ENCODE results near the gene CHPF.

The CHPF gene

DNA sequence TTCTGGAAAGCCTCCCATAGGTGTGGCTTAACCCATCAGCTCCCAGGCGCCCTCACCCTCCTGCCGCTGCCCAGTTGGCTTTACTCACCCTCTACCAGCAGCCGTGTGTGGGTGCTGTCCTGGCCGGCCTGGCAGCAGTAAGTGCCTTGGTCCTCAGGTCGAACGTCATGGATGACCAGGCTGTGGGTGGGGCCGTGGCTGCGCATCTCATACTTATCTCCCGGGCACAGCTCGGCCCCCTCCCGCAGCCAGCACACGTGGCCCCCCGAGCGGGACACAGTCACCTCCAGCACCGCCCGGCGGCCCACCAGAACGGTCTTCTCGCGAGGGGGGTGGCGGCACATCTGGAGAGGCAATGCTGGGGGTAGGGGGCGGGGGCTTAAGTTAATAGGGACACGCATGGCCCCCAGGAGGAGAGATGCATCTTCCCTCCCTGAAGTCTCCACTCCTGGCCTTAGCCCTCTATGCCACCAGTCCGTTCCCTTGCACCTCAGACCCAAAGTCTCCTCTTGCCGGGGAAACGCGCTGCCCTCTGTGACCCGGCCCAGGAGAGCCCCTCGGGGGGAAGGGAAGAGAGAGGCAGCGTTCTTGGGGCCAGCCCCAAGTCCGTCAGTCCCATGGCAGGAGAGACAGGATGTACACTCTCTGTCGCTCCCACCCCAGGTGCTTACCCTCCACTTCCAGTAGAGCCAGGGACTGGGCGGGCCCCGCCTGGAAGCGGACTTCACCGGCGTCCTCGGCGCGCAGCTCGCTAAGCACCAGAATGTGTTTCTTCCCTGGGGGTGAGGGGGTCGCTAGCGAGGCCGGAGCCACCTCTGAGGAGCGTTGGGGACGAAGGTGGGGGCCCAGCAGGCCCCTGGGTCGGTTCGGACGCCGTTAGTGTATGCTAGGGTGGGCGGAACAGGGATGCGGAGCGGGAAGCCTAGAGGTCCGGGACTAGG lies 8.1 kb upstream of the CHPF start:
- DNase-seq, result no peak

DNA sequence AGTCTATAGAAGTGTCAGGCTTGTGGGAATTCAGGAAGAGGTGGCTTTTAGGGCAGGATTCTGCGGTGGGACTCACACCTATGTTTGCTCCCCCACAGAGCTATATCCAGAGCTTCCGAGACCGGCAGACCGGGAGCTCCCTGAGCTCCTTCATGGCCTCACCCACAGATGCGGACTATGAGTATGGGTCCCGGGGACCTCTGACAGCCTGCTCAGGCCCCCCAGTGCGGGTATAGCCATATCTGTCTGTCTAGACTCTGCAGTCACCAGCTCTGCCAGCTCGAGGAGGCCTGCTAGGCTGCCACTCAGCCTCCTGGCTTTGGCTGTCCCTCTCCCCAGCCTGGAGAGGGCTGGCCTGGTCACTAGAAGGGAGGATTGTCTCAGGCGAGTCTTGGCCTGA lies 6.0 kb upstream of the CHPF start:
- no peak for DNase-seq

DNA sequence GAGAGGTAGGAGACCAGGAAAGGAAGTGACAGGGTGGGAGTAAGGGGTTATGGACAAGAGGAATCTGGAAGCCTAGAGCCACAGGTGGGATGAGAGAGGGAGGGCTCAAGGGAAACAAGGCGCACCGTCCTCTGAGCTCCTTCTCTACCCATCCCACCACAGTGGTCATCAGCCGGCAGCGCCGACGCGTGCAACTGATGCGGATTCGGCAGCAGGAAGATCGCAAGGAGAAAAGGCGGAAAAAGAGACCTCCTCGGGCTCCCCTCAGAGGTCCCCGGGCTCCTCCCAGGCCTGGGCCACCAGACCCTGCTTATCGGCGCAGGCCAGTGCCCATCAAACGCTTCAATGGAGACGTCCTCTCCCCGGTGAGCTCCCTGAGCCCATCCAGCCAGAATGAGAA lies 5.4 kb upstream of the CHPF start:
- DNase-seq, result no peak

DNA sequence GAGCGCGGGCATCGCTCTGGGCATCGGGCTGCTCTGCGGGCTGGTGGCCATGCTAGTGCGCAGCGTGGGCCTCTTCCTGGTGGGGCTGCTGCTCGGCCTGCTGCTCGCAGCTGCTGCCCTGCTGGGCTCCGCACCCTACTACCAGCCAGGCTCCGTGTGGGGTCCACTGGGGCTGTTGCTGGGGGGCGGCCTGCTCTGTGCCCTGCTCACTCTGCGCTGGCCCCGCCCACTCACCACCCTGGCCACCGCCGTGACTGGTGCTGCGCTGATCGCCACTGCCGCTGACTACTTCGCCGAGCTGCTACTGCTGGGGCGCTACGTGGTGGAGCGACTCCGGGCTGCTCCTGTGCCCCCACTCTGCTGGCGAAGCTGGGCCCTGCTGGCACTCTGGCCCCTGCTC lies 4.0 kb upstream of the CHPF start:
- no peak for DNase-seq

DNA sequence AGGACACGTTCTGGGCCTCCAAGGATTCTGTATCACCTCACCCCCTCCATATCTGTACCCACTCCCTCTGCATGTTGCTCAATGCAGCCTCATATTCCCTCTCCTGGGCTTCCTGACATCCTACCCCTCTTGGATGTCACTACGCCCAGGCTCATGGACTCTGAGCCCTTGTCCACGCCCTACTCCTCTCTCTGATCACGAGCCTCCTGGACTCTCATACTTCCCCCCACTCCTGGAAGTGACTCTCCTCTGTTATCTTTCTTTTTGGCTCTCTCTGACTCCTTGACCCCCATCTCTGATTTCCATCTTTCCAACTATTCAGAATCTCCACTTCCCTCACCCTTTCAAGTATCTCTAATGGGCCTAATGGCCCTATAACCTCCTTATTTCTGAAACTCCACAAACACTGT lies 2.3 kb upstream of the CHPF start:
- no peak for DNase-seq

DNA sequence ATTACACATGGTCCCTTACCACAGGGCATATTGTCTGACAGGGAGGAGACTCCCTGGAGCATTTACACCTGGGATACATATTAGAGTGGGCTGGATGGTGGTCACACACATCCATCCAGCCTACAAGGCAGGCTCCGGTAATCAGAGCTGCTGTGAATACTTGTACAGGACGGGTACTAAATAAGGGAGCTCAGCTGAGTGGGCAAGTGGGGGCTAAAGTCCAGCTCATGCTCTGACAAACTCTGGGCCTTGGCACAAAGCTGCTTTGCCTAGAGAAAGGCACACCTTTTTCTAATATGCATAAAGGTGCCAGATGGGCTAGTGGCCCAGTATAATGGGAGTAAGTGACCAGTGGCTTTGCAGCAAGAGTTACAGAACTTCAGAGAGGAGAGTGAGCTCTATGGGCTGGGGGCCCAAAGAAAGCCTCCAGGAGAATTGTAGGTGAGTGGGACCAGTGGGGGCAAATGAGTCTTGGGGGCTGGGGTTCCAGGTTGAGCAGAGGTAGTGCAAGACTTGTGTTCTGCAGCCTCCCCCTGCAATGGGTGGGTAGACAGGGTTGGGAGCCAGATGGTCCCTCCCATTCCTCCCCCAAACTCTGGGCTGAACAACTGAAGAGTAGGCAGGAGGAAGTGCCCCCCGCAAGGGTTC lies 1.8 kb upstream of the CHPF start:
- no peak for DNase-seq

DNA sequence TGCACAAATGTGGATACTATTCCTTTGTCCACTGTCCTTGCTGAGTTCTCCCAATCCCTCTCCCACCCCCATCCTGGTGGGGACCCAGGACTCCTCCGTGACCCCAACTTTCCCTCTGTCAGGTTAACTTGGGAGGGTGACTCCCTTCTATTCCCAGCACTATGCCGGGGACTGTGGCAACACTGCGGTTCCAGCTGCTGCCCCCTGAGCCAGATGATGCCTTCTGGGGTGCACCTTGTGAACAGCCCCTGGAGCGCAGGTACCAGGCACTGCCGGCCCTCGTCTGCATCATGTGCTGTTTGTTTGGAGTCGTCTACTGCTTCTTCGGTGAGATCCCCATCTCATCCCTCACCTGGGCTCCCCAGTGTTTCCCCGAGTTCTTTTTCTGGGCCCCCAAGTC lies 958 bp upstream of the CHPF start:
- no peak for DNase-seq

DNA sequence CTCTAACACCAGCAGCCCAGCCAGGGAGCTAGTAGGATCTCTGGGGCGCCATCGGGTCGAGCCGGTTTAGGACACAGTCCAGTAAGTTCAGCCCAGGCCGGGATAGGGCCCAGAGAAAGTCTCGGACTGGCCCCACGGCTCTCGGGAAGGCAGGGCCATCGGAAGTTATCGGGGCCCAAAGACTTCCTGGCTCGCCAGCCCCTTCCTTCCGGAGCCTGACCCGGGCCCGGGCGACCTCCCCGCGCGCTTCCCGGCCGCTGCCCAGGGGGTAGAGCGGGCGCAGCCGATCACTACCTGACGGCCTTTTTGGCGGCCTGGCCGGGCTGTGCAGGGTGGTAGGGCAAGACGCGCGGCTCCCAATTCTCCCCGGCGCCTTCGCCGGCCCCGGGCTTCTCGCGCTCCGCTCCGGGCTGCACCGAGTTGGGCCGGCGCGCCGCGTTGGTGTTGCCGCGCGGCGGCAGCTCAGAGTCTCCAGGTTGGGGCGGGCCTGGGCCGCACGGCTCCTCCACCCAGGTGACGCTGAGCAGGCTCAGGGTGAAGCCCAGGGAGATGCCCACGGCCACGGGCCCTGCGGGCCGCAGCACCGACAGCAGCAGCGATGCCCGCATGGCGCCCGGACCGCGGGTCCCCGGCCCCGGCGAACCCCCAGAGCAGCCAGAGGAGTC lies 546 bp downstream of the CHPF start:
- peak in 1 of 2 donors; percentile 57 for DNase-seq

DNA sequence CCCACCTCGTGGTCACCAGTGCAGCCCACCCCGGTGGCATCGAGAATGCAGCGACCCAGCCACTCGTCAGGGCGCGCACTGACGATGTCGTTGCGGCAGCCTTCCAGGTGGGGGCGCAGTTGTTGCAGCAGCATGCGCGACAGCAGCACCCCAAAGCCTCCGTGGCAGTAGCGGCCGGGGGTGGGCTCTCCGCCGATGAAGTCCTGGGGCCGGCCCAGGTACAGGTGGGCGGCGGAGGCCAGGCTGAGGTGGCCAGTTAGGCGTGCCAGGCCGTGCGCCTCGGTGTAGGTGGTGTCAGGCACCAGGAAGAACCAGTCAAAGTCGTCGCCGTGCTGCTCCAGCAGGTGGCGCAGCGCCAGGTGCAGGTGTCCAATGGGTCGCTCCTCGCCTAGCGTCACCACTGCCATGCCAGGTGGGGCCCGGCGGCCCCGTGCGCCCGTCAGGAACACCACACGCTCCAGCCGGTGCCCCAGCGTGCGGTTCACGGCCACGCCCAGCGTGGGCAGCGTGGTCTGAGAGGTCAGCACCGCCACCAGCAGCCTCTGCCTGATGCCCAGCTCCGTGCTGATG lies 1.9 kb downstream of the CHPF start:
- DNase-seq, result peak in 1 of 2 donors; percentile 88

DNA sequence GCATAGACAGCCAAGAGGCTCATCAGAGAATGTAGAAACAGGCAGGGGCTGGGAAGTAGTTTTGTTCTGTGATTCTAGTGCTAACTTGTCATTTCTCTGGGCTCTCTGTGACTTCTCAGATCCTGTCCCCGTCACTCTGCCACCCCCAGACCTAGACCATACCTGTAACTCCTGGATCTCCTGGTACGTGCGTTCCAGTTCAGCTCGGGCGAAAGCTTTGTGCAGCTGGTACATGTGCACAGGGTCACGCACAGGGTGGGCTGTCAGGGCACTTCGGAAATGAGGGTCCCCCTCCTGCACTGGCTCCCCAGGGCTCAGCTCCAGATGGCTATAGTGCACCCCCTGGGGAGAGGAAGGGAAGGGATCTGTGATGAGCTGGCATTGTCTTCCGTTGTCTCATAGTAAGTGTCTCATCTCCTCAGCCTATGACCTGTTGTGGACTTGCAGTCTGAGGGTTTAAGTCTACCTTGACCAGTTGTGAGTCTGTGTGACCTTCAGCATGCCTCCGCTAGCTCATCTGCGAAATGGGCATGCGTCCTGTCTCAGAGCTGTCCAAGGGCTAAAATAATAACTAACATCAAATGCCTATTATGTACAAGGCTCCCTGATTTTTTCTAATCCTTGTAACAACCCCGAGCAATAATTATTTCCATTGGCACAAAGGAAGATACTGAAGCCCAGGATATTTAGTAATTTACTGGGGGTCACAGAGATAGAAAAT lies 2.7 kb downstream of the CHPF start:
- no peak for DNase-seq

DNA sequence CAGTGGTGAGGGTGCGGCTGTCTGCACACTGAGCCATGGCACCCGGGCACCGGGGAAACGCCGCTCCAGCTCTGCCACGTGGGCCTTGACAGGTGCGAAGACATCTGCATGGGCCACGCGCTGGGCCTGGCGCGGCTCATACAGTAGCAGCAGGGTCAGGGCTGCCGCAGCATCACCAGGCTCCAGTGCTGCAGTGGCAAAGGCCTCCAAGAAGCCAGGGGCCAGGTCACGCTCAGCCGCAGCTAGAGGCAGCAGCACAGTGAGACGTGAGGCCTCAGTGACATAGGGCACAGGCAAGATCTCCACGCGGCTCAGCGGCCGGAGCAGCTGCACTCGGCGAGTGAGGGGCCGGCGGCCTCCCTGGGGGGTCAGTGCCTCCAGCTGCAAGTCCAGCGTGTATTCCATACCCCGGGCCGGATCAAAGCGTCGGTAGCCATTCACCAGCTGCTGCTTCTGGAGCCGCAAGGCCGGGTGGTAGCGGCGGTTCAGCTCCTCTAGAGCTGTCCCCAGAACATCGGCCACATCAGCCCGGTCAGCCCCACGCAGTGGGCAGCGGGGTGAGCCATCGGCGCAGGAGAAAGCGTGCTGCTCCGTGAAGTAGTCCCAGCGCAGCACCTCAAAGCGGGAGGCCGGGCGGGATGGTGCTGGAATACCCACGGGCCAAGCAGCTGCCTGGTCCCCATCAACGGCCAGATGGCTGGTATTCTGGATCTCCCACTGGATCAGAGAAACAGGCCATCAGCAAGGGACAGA lies 3.5 kb downstream of the CHPF start:
- DNase-seq, result no peak

DNA sequence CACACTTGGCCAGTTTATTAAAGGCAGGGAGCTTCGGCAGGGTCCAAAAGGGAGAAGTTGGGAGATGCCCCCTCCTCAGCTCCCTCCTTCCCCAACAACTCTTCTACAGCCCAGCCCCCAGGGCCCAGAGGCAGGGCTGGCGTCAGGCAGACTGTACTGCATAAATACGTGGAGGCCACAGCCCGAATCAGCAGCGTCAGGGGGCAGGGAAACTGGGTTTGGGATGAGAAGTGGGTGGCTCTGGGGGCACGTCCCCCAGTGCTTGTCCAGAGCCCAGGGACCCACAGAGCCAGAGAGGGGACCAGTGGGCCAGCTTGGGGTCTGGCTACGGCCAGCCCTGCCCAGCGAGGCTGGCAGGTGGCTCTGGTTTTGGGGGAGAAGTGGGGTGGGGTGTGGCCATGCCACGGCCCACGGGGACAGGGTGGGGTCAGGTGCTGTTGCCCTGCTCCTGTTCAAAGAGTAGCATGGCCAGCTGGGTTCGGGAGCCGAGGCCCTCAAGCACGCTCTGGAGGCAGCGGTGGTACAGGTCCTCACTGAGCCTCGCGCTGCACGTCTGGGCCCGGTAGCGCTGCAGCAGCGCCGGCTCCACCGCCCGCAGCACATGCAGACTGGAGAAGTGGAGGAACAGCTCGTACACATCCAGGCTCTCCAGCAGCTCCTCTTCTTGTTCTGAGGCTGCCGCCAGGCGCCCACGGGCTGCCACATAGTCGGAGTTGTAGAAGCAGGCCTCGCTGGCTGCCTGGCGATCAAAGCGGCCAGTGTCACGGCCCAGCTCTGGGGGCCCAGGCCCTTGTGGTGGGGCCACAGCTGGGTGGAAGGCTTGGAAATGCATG lies 4.4 kb downstream of the CHPF start:
- no peak for DNase-seq

DNA sequence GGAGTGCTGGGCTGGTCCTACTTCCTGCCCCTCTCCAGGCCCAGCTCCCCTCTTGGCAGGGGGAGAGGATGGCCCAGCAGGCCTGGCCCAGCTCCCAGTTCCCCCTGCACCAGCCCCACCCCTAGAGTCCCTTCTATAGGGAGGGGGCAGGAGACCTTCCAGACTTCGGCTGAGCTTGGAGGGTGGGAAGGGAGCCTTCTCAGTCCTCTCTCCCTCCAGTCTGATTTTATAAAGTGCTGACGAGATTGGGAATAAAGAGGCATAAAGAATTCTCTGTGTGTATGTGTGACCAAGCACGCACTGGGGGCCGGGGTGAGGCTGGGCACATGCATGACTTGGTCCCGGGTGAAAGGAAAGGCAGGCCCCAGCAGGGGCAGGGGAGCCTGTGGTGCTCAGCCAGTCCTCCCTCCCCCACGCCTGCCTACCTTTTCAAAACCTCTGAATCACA lies 5.1 kb downstream of the CHPF start:
- no peak for DNase-seq

DNA sequence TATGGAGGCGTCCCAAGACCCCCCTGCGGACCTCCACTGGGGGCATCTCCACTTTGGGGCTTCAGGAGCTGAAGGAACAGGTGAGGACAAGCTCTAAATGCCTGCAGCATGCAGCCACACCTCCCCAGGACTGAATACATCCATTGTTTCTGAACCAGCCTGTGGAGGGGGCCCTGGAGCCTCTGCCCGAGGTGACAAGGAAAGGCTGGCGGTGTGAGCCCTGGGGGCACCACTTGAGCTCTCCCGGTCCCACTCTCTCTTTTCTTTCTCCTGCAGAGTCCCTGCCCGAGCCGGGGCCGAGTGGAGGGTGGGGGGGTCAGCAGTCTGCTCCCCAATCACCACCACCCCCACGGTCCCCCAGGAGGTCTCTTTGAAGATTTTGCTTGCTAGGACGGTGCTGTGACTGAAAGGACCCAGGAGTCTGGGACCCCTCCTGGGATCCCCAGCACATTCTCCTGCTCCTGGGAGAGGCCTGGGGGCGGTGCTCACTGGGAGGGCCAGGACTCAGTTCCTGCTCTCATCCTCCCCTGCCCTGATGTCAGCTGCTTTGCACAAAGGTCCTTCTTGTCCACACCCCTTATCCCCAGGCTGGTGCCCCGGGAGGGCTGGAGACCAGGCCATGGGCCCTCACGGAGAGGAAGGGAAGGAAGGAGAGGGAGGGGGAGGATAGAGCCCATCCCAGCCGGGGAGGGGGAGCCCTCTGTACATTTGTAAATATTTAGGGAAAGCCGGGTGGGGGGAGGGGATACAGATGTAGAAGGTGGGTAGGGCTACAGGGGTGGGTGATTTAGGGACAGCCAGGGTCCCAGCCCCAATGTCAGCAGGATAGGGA lies 5.7 kb downstream of the CHPF start:
- DNase-seq, result no peak

DNA sequence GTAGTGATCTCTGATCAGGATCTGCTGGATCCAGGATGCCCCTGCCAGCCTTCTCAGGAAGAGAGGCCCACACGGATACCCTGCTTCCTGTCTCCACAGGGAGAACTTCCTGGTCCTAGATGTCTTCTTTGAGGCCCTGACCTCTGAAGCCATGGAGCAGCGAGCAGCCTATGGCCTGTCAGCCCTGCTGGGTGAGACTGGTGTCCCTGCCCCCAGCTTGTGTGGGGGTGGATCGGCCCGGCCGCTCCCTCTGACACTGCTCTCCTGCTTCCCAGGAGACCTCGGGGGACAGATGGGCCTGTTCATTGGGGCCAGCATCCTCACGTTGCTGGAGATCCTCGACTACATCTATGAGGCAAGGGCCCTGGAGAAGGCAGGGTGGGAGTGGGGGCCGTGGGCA lies 6.6 kb downstream of the CHPF start:
- DNase-seq, result no peak

DNA sequence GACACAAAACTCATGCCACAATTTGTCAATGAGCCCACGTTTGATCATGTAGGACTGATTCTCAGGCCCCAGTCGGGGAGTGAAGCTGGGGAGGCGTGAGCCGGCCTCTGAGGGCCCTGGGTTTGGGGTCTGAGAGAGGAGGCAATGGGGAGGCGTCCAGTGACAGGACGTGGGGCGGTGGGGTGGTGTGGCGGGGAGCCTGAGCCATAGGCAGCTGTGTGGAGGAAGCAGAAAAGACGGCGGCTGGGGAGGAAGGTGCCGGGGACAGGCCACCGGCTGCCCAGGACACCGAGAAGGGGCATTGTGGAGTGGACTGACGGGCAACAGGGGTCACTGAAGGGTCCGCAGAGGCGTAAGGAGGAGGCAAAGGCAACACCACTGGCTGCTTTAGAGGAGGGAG lies 7.2 kb downstream of the CHPF start:
- no peak for DNase-seq

DNA sequence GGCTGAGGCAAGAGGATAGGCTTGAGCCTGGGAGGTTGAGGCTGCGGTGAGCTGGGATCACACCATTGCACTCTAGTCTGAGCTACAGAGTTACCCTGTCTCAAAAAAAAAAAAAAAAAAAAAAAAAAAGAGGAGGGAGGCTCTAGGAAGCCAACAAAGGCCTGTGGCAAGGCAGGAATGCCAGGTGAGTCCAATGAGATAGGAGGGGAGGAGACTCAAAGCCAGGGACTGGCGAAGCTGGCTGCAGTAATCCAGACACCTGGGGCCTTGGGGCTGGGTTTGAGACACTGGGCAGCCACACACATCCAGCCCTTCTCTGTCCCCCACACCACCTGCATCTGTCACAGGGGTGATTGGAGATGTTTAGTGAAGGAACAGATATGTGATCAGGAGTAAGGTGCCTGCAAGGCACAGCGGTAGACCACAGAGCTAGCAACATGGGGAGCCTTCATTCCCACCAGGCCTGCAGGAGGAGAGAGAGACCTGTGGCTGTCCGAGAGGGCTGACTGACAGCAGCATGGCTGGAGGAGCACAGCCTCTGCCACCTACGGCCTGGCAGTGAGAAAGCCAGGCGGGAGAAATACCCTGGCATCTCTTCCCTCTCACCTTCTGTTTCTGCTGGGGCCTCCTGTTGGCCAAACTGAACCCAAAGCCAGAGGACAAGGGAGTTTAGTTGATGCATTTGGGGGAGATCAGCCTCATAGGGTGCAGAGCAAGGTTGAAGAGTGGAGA lies 9.5 kb downstream of the CHPF start:
- no peak for DNase-seq

DNA sequence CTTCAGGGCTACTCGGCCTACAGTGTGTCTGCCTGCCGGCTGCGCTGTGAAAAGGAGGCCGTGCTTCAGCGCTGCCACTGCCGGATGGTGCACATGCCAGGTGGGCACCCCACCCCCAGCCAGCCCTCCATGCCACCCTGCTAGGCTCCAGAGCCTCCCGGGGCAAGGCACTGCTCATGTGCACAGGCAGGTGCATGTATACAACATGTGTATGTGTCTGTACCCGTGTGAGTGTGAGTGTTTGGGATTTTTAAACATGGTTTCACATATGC lies 11.3 kb downstream of the CHPF start:
- no peak for DNase-seq

DNA sequence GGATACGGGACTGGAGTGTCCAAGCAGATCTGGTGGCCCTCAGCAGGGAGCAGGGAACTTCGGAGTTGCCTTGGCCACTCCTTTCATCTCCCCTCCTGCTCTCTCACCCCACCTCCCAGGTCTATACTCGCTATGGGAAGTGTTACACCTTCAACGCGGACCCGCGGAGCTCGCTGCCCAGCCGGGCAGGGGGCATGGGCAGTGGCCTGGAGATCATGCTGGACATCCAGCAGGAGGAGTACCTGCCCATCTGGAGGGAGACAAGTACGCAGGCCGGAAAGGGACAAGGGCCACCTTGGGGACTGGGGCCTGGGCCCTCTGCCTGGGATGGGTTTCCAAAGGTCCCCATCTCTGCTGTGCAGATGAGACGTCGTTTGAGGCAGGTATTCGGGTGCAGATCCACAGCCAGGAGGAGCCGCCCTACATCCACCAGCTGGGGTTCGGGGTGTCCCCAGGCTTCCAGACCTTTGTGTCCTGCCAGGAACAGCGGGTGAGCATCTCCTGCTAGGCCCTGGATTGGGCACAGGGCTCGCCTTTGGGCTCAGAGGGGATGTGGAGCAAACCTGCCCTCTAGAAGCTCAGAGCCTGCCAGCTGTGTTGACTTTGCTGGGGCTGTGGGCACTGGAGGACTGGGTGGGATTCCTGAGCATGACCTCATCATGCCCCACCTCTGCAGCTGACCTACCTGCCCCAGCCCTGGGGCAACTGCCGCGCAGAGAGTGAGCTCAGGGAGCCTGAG lies 11.8 kb downstream of the CHPF start:
- DNase-seq, result no peak
